ENCODE data around the gene RNF135. TPM values are rescaled to one million over a fixed set of nuclear protein-coding genes. Genes with fewer than 3 reads are reported as not detected.

RNF135 gene
- total RNA-seq, 2 donors from 2014 or later, result 14.8 to 20.7 TPM

DNA sequence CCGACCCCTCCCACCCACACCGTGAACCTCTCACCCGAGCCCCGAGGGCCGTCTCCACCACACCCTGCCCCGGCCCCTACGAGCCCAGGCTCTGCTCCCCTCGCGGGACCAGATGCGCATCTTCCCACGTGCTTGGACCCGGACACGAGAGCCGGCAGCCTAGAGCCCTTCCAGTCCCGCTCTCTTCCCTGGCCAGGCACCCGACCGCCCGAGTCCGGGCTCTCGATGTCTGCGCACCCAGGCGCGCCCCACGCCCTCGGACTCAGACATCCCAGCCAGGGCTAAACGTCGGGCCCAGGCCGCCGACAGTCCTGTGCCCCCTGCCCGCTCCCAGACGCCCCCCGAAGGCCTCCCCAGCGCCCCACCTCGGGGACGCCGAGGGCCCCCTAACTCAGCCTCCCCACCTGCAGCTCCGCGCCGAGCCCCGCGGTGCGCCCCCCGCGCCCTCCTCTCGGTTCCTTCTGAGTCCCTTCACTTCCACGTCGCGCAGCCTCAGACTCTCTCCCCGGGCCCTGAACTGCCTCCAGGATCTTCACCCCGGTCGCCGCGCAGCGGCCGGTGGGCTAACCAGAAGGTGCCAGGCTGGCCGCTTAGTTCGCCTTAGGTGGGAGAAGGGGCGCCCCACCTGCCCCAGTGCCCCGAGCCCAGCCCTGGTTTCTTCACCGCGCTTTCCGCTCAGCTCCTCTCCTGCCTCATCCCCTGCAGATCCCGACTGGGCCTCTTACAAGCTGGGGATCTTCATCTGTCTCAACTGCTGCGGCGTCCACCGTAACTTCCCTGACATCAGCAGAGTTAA lies 48.4 kb upstream of the RNF135 start:
- peak overlapping the region; percentile 66 for H3K4me3 ChIP-seq (ENCODE audit: low read length)
- Mint-ChIP-seq H3K4me1 (peaks cover 13% of the 10 kb centered on the region), H3K4me3 (peak overlapping the region; percentile 53), H3K27ac (no peak overlapping the region), H3K27me3 (ENCODE audit: insufficient read depth) (peaks cover 63% of the 10 kb centered on the region), H3K36me3 (ENCODE audit: low read depth) (no peaks in the 10 kb centered on the region), H3K9me3 (no peaks in the 10 kb centered on the region)
- H3K27ac ChIP-seq (ENCODE audit: low read depth, low read length), result no peak overlapping the region
- peak; percentile 78 for DNase-seq
- TF ChIP-seq, protein P1, sequence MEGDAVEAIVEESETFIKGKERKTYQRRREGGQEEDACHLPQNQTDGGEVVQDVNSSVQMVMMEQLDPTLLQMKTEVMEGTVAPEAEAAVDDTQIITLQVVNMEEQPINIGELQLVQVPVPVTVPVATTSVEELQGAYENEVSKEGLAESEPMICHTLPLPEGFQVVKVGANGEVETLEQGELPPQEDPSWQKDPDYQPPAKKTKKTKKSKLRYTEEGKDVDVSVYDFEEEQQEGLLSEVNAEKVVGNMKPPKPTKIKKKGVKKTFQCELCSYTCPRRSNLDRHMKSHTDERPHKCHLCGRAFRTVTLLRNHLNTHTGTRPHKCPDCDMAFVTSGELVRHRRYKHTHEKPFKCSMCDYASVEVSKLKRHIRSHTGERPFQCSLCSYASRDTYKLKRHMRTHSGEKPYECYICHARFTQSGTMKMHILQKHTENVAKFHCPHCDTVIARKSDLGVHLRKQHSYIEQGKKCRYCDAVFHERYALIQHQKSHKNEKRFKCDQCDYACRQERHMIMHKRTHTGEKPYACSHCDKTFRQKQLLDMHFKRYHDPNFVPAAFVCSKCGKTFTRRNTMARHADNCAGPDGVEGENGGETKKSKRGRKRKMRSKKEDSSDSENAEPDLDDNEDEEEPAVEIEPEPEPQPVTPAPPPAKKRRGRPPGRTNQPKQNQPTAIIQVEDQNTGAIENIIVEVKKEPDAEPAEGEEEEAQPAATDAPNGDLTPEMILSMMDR (conservative IDR thresholded peaks at IDR 0.05), result no peak
- no peak overlapping the region for H3K9ac ChIP-seq (ENCODE audit: extremely low read depth, low read length, poor library complexity, severe bottlenecking)
- no peaks in the 10 kb centered on the region for H3K9me3 ChIP-seq (ENCODE audit: control insufficient read depth, low read length)
- 12 to 22% methylated on average over 15 to 66 of the region's 66 CpGs for WGBS, 2 experiments (ENCODE audit: insufficient coverage in 1 of 2, insufficient read length in 1 of 2)
- peaks cover 3% of the 10 kb centered on the region for H3K4me1 ChIP-seq (ENCODE audit: control insufficient read depth, insufficient read depth, low read length)
- H3K27me3 ChIP-seq (ENCODE audit: control insufficient read depth, insufficient read depth, low read length, poor library complexity, severe bottlenecking), result peaks cover 48% of the 10 kb centered on the region
- H3K36me3 ChIP-seq (ENCODE audit: control insufficient read depth, insufficient read depth, low read length), result no peaks in the 10 kb centered on the region

DNA sequence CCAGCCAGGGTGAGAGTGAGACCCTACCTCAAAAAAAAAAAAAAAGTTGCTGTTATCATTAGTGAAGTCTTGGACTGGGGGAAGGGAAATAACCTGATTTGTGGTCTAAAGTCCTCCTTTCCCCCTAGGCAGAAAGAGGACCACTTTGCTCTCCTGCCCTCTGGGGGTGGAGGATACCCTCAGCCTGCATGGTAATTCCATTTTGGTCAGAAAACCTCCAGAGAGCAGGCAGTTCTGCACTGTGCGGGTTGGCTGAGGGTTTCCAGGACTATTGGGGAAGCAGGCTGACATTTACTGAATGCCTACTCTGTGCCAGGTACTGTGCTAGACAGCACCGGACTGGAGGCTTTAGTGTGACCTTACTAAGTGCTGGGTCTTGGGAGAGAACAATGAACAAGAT lies 46.5 kb upstream of the RNF135 start:
- Histone ChIP-seq H3K4me3 (ENCODE audit: low read length) (no peak overlapping the region), H3K36me3 (ENCODE audit: control insufficient read depth, insufficient read depth, low read length) (no peaks in the 10 kb centered on the region), H3K27ac (ENCODE audit: low read depth, low read length) (no peak overlapping the region), H3K9ac (ENCODE audit: extremely low read depth, low read length, poor library complexity, severe bottlenecking) (no peak overlapping the region), H3K9me3 (ENCODE audit: control insufficient read depth, low read length) (no peaks in the 10 kb centered on the region), H3K27me3 (ENCODE audit: control insufficient read depth, insufficient read depth, low read length, poor library complexity, severe bottlenecking) (peaks cover 42% of the 10 kb centered on the region), H3K4me1 (ENCODE audit: control insufficient read depth, insufficient read depth, low read length) (peaks cover 9% of the 10 kb centered on the region)
- Mint-ChIP-seq H3K27ac (peak overlapping the region; percentile 48), H3K36me3 (ENCODE audit: low read depth) (no peaks in the 10 kb centered on the region), H3K4me1 (peaks cover 23% of the 10 kb centered on the region), H3K4me3 (no peak overlapping the region), H3K9me3 (no peaks in the 10 kb centered on the region), H3K27me3 (ENCODE audit: insufficient read depth) (peaks cover 53% of the 10 kb centered on the region)
- WGBS, 2 experiments (ENCODE audit: insufficient coverage in 1 of 2, insufficient read length in 1 of 2), result 79% methylated on average over 2 of the region's 2 CpGs
- TF ChIP-seq, protein P1 (conservative IDR thresholded peaks at IDR 0.05), result peak; percentile 64
- DNase-seq, result peak; percentile 60

DNA sequence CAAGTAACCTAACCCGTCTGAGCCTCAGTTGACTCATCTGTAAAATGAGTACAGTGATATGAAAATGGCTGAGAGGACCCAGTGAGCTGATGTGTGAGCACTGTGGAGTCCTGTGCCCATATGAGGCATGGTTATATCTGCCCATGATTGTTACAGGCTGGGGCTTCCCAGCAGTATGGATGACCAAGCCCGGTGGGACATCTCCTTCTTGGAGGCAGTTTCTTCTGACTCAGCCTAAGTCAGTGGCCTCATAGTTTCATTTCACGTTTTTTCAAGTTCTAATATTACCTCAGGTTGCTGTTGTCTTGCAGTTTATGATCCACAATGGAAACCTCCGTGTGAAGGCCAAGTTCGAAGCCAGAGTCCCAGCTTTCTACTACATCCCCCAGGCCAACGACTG lies 44.3 kb upstream of the RNF135 start:
- Mint-ChIP-seq H3K9me3 (no peaks in the 10 kb centered on the region), H3K27ac (no peak overlapping the region), H3K4me3 (no peak overlapping the region), H3K36me3 (ENCODE audit: low read depth) (no peaks in the 10 kb centered on the region), H3K4me1 (peaks cover 19% of the 10 kb centered on the region), H3K27me3 (ENCODE audit: insufficient read depth) (peaks cover 37% of the 10 kb centered on the region)
- Histone ChIP-seq H3K27me3 (ENCODE audit: control insufficient read depth, insufficient read depth, low read length, poor library complexity, severe bottlenecking) (peaks cover 30% of the 10 kb centered on the region), H3K9me3 (ENCODE audit: control insufficient read depth, low read length) (no peaks in the 10 kb centered on the region), H3K4me3 (ENCODE audit: low read length) (no peak overlapping the region), H3K27ac (ENCODE audit: low read depth, low read length) (no peak overlapping the region), H3K4me1 (ENCODE audit: control insufficient read depth, insufficient read depth, low read length) (peaks cover 9% of the 10 kb centered on the region), H3K36me3 (ENCODE audit: control insufficient read depth, insufficient read depth, low read length) (no peaks in the 10 kb centered on the region), H3K9ac (ENCODE audit: extremely low read depth, low read length, poor library complexity, severe bottlenecking) (no peak overlapping the region)
- TF ChIP-seq, protein P1 (conservative IDR thresholded peaks at IDR 0.05), result no peak
- no peak for DNase-seq
- 90% methylated on average over 2 to 5 of the region's 6 CpGs for WGBS, 2 experiments (ENCODE audit: insufficient coverage in 1 of 2, insufficient read length in 1 of 2)

Measured in endodermal cell (in vitro differentiated cells).